Keratinocyte (primary cell): ENCODE results near the gene SBNO2. TPM values are rescaled to one million over a fixed set of nuclear protein-coding genes. Genes with fewer than 3 reads are reported as not detected.

Experiments used
- DNase-seq: peaks from one replicate; pipeline ENCODE4 v3.0.0-alpha.2; 2011; ENCODE audit warnings: low read depth, missing footprints, low spot score
- FAIRE-seq: peaks from 2 replicates; lab custom pipeline; 2011; peaks lifted over from hg19 to GRCh38; lab: Jason Lieb, UNC
- H2AFZ ChIP-seq: 2 replicates; pipeline ENCODE4 v1.6.0; 2012; ENCODE audit warnings: low read length, control low read depth, inconsistent platforms; ENCODE audit not compliant: control insufficient read depth
- H3K27ac ChIP-seq: 2 replicates; pipeline ENCODE4 v1.5.1; 2011; ENCODE audit warnings: low read length; ENCODE audit not compliant: control insufficient read depth, insufficient read depth
- H3K27me3 ChIP-seq: 3 replicates; pipeline ENCODE4 v1.6.0; 2011; ENCODE audit warnings: low read length; ENCODE audit not compliant: control insufficient read depth, insufficient read depth; ENCODE audit errors: extremely low read depth
- H3K36me3 ChIP-seq, 2 experiments: 2 replicates in 1 of 2; 3 replicates in 1 of 2; pipeline ENCODE4 v1.5.1; 2011; ENCODE audit warnings: low read length in 2 of 2, mild to moderate bottlenecking in 1 of 2; ENCODE audit not compliant: control insufficient read depth in 2 of 2, insufficient read depth in 2 of 2; ENCODE audit errors: extremely low read depth in 1 of 2
- H3K4me1 ChIP-seq: 3 replicates; pipeline ENCODE4 v1.5.1; 2011; ENCODE audit warnings: low read length; ENCODE audit not compliant: control insufficient read depth, insufficient read depth; ENCODE audit errors: extremely low read depth
- H3K4me2 ChIP-seq: 3 replicates; pipeline ENCODE4 v1.6.0; 2011; ENCODE audit warnings: low read depth, low read length; ENCODE audit not compliant: control insufficient read depth, insufficient read depth; ENCODE audit errors: extremely low read depth
- H3K4me3 ChIP-seq, 3 experiments: fragments of 200-600 bp in 1 of 3; sonication (generic) in 1 of 3; 2 replicates in 2 of 3; 3 replicates in 1 of 3; pipeline ENCODE4 v1.5.1; 2011 to 2016; ENCODE audit warnings: low read length in 3 of 3, mild to moderate bottlenecking in 3 of 3, control low read depth in 2 of 3, inconsistent platforms in 1 of 3, low read depth in 1 of 3, mixed read lengths in 1 of 3, mixed run types in 1 of 3, moderate library complexity in 1 of 3; ENCODE audit not compliant: control insufficient read depth in 2 of 3, insufficient read depth in 2 of 3; ENCODE audit errors: extremely low read depth in 1 of 3
- H3K79me2 ChIP-seq: 2 replicates; pipeline ENCODE4 v1.6.0; 2012; ENCODE audit warnings: low read length; ENCODE audit not compliant: control insufficient read depth, insufficient read depth
- H3K9ac ChIP-seq: 3 replicates; pipeline ENCODE4 v1.6.0; 2011; ENCODE audit warnings: low read length; ENCODE audit not compliant: control insufficient read depth, insufficient read depth; ENCODE audit errors: extremely low read depth
- H3K9me1 ChIP-seq: 3 replicates; pipeline ENCODE4 v1.6.0; 2011; ENCODE audit warnings: low read length; ENCODE audit not compliant: control insufficient read depth, insufficient read depth; ENCODE audit errors: extremely low read depth
- H3K9me3 ChIP-seq: 2 replicates; pipeline ENCODE4 v1.5.1; 2012; ENCODE audit warnings: low read depth, low read length; ENCODE audit not compliant: control insufficient read depth
- H4K20me1 ChIP-seq: 3 replicates; pipeline ENCODE4 v1.6.0; 2011; ENCODE audit warnings: low read length; ENCODE audit not compliant: control insufficient read depth, insufficient read depth; ENCODE audit errors: extremely low read depth
- EZH2 ChIP-seq: IDR thresholded peaks from one replicate; pipeline ENCODE4 v1.6.1; 2012; ENCODE audit warnings: inconsistent platforms, mild to moderate bottlenecking, low read length, moderate library complexity
- dilution Hi-C: fragments of 300-500 bp; cut with MboI; formaldehyde crosslinking; loops from one replicate; pipeline ENCODE4 v1.7.0; 2020; ENCODE audit warnings: low sequenced_read_pairs; ENCODE audit not compliant: extremely low pct_ligation_motif_present
- polyA plus RNA-seq, 5 experiments: library from polyadenylated mRNA; depleted of rRNA in 3 of 5; stranded (reverse) in 3 of 5; stranded (forward) in 1 of 5; unstranded in 1 of 5; fragments of >200 nt; gene quantifications; 1 replicate in 1 of 5; 2 replicates in 3 of 5; 3 replicates in 1 of 5; pipeline versions ENCODE4 v1.2.1 to v1.2.3, GENCODE V29; 2011 to 2012; ENCODE audit warnings: missing spikeins in 2 of 5, low read depth in 1 of 5, low replicate concordance in 1 of 5
- TF ChIP-seq, protein P1 (sequence below), 3 experiments: IDR thresholded peaks in 1 of 3; conservative IDR thresholded peaks in 1 of 3; optimal IDR thresholded peaks in 1 of 3; 2 replicates in 2 of 3; 3 replicates in 1 of 3; pipeline versions ENCODE3 to v1.5.1; 2011; ENCODE audit warnings: low read length in 3 of 3, mild to moderate bottlenecking in 3 of 3, moderate library complexity in 2 of 3, control low read depth in 1 of 3, inconsistent platforms in 1 of 3; ENCODE audit not compliant: insufficient read depth in 2 of 3; ENCODE audit errors: extremely low read depth in 1 of 3

Gene SBNO2
- polyA plus RNA-seq, 1 donor (not counting 4 experiments of a cell fraction or from before 2014, with no cell fraction given), result 10.9 TPM

- TF ChIP-seq EZH2, result no peak
- TF ChIP-seq, protein P1, sequence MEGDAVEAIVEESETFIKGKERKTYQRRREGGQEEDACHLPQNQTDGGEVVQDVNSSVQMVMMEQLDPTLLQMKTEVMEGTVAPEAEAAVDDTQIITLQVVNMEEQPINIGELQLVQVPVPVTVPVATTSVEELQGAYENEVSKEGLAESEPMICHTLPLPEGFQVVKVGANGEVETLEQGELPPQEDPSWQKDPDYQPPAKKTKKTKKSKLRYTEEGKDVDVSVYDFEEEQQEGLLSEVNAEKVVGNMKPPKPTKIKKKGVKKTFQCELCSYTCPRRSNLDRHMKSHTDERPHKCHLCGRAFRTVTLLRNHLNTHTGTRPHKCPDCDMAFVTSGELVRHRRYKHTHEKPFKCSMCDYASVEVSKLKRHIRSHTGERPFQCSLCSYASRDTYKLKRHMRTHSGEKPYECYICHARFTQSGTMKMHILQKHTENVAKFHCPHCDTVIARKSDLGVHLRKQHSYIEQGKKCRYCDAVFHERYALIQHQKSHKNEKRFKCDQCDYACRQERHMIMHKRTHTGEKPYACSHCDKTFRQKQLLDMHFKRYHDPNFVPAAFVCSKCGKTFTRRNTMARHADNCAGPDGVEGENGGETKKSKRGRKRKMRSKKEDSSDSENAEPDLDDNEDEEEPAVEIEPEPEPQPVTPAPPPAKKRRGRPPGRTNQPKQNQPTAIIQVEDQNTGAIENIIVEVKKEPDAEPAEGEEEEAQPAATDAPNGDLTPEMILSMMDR (optimal IDR thresholded peaks at IDR 0.05 in 1 of 3, IDR thresholded peaks at IDR 0.05 in 1 of 3, conservative IDR thresholded peaks at IDR 0.05 in 1 of 3; ENCODE audit: extremely low read depth in 1 of 3, insufficient read depth in 2 of 3, low read length in 3 of 3), result no peak
Measured at GRCh38 chr19:1213391-1214286, 39.6 kb upstream of the SBNO2 start.

DNA sequence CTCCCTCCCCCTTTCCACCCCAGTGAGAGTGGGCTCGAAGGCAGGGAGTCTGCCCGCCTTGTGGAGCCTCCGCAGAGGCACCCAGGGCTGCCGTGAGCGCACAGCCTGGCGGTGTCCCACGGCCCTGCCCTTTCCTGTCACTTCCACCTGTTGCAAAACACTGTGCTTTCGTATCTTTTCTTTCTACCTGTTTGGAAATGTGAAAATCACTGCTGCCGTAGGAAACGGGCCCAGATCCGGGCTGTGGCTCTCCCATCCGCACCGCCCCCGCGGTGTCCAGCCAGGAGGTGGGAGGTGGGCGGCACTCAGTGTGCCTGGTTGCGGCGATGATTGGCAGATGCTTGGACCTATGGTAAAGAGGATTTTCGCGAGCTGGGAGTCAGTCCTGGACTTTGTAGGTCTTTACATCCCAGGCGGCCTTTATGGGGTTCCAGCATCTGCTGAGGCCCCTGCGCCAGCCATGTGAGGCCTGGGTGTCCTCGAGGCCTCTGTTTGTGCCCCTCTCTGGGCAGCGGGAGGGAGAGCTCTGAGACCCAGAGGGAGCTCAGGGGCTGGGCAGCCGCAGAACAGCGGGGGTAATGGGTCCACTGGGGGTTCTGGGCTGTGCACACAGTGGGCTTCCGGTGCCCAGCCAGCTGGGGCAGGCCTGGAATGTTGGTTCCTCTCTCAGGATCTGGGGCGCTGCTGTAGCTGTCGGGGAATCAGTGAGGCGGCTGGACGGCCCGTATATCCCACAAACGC lies 37.6 kb upstream of the SBNO2 start:
- Histone ChIP-seq H3K4me2 (peak overlapping the region; percentile 5), H3K4me1 (peaks cover 57% of the 10 kb centered on the region), H3K27me3 (no peaks in the 10 kb centered on the region), H3K27ac (no peak overlapping the region), H3K79me2 (peaks cover 84% of the 10 kb centered on the region), H3K9me1 (no peaks in the 10 kb centered on the region), H2AFZ (no peak overlapping the region), H3K36me3 (peaks cover 8 to 17% of the 10 kb centered on the region in 2 experiments), H3K4me3 (no peak overlapping the region), H3K9me3 (no peaks in the 10 kb centered on the region), H4K20me1 (peaks cover 11% of the 10 kb centered on the region), H3K9ac (no peak overlapping the region)
- FAIRE-seq (no peak), DNase-seq (no peak)
- no peak for TF ChIP-seq EZH2
- TF ChIP-seq, protein P1 (optimal IDR thresholded peaks at IDR 0.05 in 1 of 3, IDR thresholded peaks at IDR 0.05 in 1 of 3, conservative IDR thresholded peaks at IDR 0.05 in 1 of 3; ENCODE audit: extremely low read depth in 1 of 3, insufficient read depth in 2 of 3, low read length in 3 of 3), result no peak
- dilution Hi-C loops, result no loop called here

More at GRCh38 chr19:1213391-1214286, 39.6 kb upstream of the SBNO2 start:
- H3K36me3 ChIP-seq, result peaks cover 14 to 22% of the 10 kb centered on the region in 2 experiments
- no peaks in the 10 kb centered on the region for H3K9me1 ChIP-seq
- dilution Hi-C loops, result no loop called here
- H3K27ac ChIP-seq, result peak overlapping the region; percentile 88
- peak; percentile 97 for FAIRE-seq
- H2AFZ ChIP-seq, result peak overlapping the region; percentile 51
- H3K79me2 ChIP-seq, result peaks cover 89% of the 10 kb centered on the region
- H3K4me1 ChIP-seq, result peaks cover 57% of the 10 kb centered on the region
- no peaks in the 10 kb centered on the region for H3K27me3 ChIP-seq
- peaks cover 5% of the 10 kb centered on the region for H4K20me1 ChIP-seq
- no peaks in the 10 kb centered on the region for H3K9me3 ChIP-seq
- H3K9ac ChIP-seq, result peak overlapping the region; percentile 77
- H3K4me3 ChIP-seq, result peak overlapping the region; percentile 17 to 53 (median 45)
- peak overlapping the region; percentile 85 for H3K4me2 ChIP-seq
- DNase-seq, result peak; percentile 85
